ENCODE data around the gene ZNF438.
A peak's percentile ranks its signal among the peaks of the same experiment; 100 is the strongest.

The ZNF438 gene

GRCh38 chr10:30804478-30805055 lies 227.1 kb downstream of the ZNF438 start:
- no peak overlapping the region for H3K4ac ChIP-seq (ENCODE audit: low read depth in 1 of 2, low read length in 2 of 2)
- no peak overlapping the region for H4K91ac ChIP-seq (ENCODE audit: low read length)
- H3K9me3 ChIP-seq (ENCODE audit: control insufficient read depth, low read length) = no peaks in the 10 kb centered on the region
- no peak overlapping the region for H2BK5ac ChIP-seq (ENCODE audit: low read depth, low read length, poor library complexity, severe bottlenecking)
- no peak overlapping the region for H2BK12ac ChIP-seq (ENCODE audit: low read length in 2 of 2)
- no peaks in the 10 kb centered on the region for H3K4me1 ChIP-seq (ENCODE audit: control insufficient read depth, insufficient read depth, low read depth, low read length)
- H3K27ac ChIP-seq (ENCODE audit: low read length, poor library complexity, severe bottlenecking) = no peak overlapping the region
- WGBS = 88% methylated on average over 6 of the region's 7 CpGs
- no peaks in the 10 kb centered on the region for H3K36me3 ChIP-seq (ENCODE audit: control insufficient read depth in 1 of 2, insufficient read depth in 2 of 2, low read depth in 1 of 2, low read length in 2 of 2)
- no peak overlapping the region for H3K14ac ChIP-seq (ENCODE audit: low read length in 2 of 2)
- peak overlapping the region in 1 of 2 experiments; percentile 4 for H3K4me3 ChIP-seq (ENCODE audit: insufficient read depth in 1 of 2, low read depth in 1 of 2, low read length in 2 of 2)
- H2BK120ac ChIP-seq (ENCODE audit: low read depth, low read length) = no peak overlapping the region
- H2BK15ac ChIP-seq (ENCODE audit: low read depth, poor library complexity, severe bottlenecking) = no peak overlapping the region
- H2AK5ac ChIP-seq (ENCODE audit: low read length, severe bottlenecking) = no peak overlapping the region
- H3K9ac ChIP-seq (ENCODE audit: low read length) = peak overlapping the region; percentile 54
- DNase-seq = no peak
- no peaks in the 10 kb centered on the region for H3K79me1 ChIP-seq (replicated peaks; ENCODE audit: low read length, poor library complexity, severe bottlenecking)
- no peak overlapping the region for H3K4me2 ChIP-seq (ENCODE audit: low read length, poor library complexity, severe bottlenecking)
- no peak overlapping the region for H2AFZ ChIP-seq (ENCODE audit: low read depth, low read length)
- H4K8ac ChIP-seq (ENCODE audit: low read length) = no peak overlapping the region
- no peak overlapping the region for H3K18ac ChIP-seq (ENCODE audit: low read depth in 1 of 2, low read length in 2 of 2)
- no peaks in the 10 kb centered on the region for H3K27me3 ChIP-seq (ENCODE audit: control insufficient read depth in 1 of 2, insufficient read depth in 1 of 2, low read length in 2 of 2)
- no peak overlapping the region for H3K23ac ChIP-seq (ENCODE audit: low read length in 2 of 2)

GRCh38 chr10:30803892-30804322 lies 227.8 kb downstream of the ZNF438 start:
- Histone ChIP-seq H3K23ac (ENCODE audit: low read length in 2 of 2) (no peak overlapping the region), H3K4me1 (ENCODE audit: control insufficient read depth, insufficient read depth, low read depth, low read length) (no peaks in the 10 kb centered on the region), H2BK12ac (ENCODE audit: low read length in 2 of 2) (no peak overlapping the region), H3K14ac (ENCODE audit: low read length in 2 of 2) (no peak overlapping the region), H3K27me3 (ENCODE audit: control insufficient read depth in 1 of 2, insufficient read depth in 1 of 2, low read length in 2 of 2) (no peaks in the 10 kb centered on the region), H3K4ac (ENCODE audit: low read depth in 1 of 2, low read length in 2 of 2) (no peak overlapping the region), H2AFZ (ENCODE audit: low read depth, low read length) (no peak overlapping the region), H4K8ac (ENCODE audit: low read length) (no peak overlapping the region), H3K18ac (ENCODE audit: low read depth in 1 of 2, low read length in 2 of 2) (no peak overlapping the region), H3K9me3 (ENCODE audit: control insufficient read depth, low read length) (no peaks in the 10 kb centered on the region), H4K91ac (ENCODE audit: low read length) (no peak overlapping the region), H3K4me2 (ENCODE audit: low read length, poor library complexity, severe bottlenecking) (no peak overlapping the region), H2BK15ac (ENCODE audit: low read depth, poor library complexity, severe bottlenecking) (no peak overlapping the region), H2AK5ac (ENCODE audit: low read length, severe bottlenecking) (no peak overlapping the region), H3K36me3 (ENCODE audit: control insufficient read depth in 1 of 2, insufficient read depth in 2 of 2, low read depth in 1 of 2, low read length in 2 of 2) (no peaks in the 10 kb centered on the region), H3K9ac (ENCODE audit: low read length) (peak overlapping the region; percentile 54), H2BK5ac (ENCODE audit: low read depth, low read length, poor library complexity, severe bottlenecking) (no peak overlapping the region), H2BK120ac (ENCODE audit: low read depth, low read length) (no peak overlapping the region), H3K4me3 (ENCODE audit: insufficient read depth in 1 of 2, low read depth in 1 of 2, low read length in 2 of 2) (peak overlapping the region in 1 of 2 experiments; percentile 15), H3K79me1 (replicated peaks; ENCODE audit: low read length, poor library complexity, severe bottlenecking) (no peaks in the 10 kb centered on the region), H3K27ac (ENCODE audit: low read length, poor library complexity, severe bottlenecking) (no peak overlapping the region)
- no peak for DNase-seq
- 78% methylated on average over 5 of the region's 5 CpGs for WGBS

- no peak overlapping the region for H2BK5ac ChIP-seq (ENCODE audit: low read depth, low read length, poor library complexity, severe bottlenecking)
- no peaks in the 10 kb centered on the region for H3K36me3 ChIP-seq (ENCODE audit: control insufficient read depth in 1 of 2, insufficient read depth in 2 of 2, low read depth in 1 of 2, low read length in 2 of 2)
- H3K4me1 ChIP-seq (ENCODE audit: control insufficient read depth, insufficient read depth, low read depth, low read length) = no peaks in the 10 kb centered on the region
- H3K9me3 ChIP-seq (ENCODE audit: control insufficient read depth, low read length) = no peaks in the 10 kb centered on the region
- H2BK12ac ChIP-seq (ENCODE audit: low read length in 2 of 2) = no peak overlapping the region
- H3K27ac ChIP-seq (ENCODE audit: low read length, poor library complexity, severe bottlenecking) = no peak overlapping the region
- H2BK15ac ChIP-seq (ENCODE audit: low read depth, poor library complexity, severe bottlenecking) = no peak overlapping the region
- DNase-seq = no peak
- H3K4me3 ChIP-seq (ENCODE audit: insufficient read depth in 1 of 2, low read depth in 1 of 2, low read length in 2 of 2) = no peak overlapping the region
- no peak overlapping the region for H3K18ac ChIP-seq (ENCODE audit: low read depth in 1 of 2, low read length in 2 of 2)
- H4K91ac ChIP-seq (ENCODE audit: low read length) = no peak overlapping the region
- no peak overlapping the region for H2BK120ac ChIP-seq (ENCODE audit: low read depth, low read length)
- H3K9ac ChIP-seq (ENCODE audit: low read length) = no peak overlapping the region
- no peak overlapping the region for H3K4ac ChIP-seq (ENCODE audit: low read depth in 1 of 2, low read length in 2 of 2)
- H3K23ac ChIP-seq (ENCODE audit: low read length in 2 of 2) = no peak overlapping the region
- no peaks in the 10 kb centered on the region for H3K79me1 ChIP-seq (replicated peaks; ENCODE audit: low read length, poor library complexity, severe bottlenecking)
- 90% methylated on average over 3 of the region's 3 CpGs for WGBS
- H2AK5ac ChIP-seq (ENCODE audit: low read length, severe bottlenecking) = no peak overlapping the region
- H3K27me3 ChIP-seq (ENCODE audit: control insufficient read depth in 1 of 2, insufficient read depth in 1 of 2, low read length in 2 of 2) = no peaks in the 10 kb centered on the region
- H3K4me2 ChIP-seq (ENCODE audit: low read length, poor library complexity, severe bottlenecking) = no peak overlapping the region
- H4K8ac ChIP-seq (ENCODE audit: low read length) = no peak overlapping the region
- no peak overlapping the region for H2AFZ ChIP-seq (ENCODE audit: low read depth, low read length)
- no peak overlapping the region for H3K14ac ChIP-seq (ENCODE audit: low read length in 2 of 2)
Observed at GRCh38 chr10:30803058-30803457, 228.6 kb downstream of the ZNF438 start.

- Histone ChIP-seq H3K4ac (ENCODE audit: low read depth in 1 of 2, low read length in 2 of 2) (no peak overlapping the region), H3K23ac (ENCODE audit: low read length in 2 of 2) (no peak overlapping the region), H2BK15ac (ENCODE audit: low read depth, poor library complexity, severe bottlenecking) (no peak overlapping the region), H2BK5ac (ENCODE audit: low read depth, low read length, poor library complexity, severe bottlenecking) (no peak overlapping the region), H3K9ac (ENCODE audit: low read length) (no peak overlapping the region), H3K4me2 (ENCODE audit: low read length, poor library complexity, severe bottlenecking) (no peak overlapping the region), H2AK5ac (ENCODE audit: low read length, severe bottlenecking) (no peak overlapping the region), H3K9me3 (ENCODE audit: control insufficient read depth, low read length) (no peaks in the 10 kb centered on the region), H3K27me3 (ENCODE audit: control insufficient read depth in 1 of 2, insufficient read depth in 1 of 2, low read length in 2 of 2) (no peaks in the 10 kb centered on the region), H4K91ac (ENCODE audit: low read length) (no peak overlapping the region), H3K14ac (ENCODE audit: low read length in 2 of 2) (no peak overlapping the region), H3K18ac (ENCODE audit: low read depth in 1 of 2, low read length in 2 of 2) (no peak overlapping the region), H3K36me3 (ENCODE audit: control insufficient read depth in 1 of 2, insufficient read depth in 2 of 2, low read depth in 1 of 2, low read length in 2 of 2) (no peaks in the 10 kb centered on the region), H2BK12ac (ENCODE audit: low read length in 2 of 2) (no peak overlapping the region), H2BK120ac (ENCODE audit: low read depth, low read length) (no peak overlapping the region), H2AFZ (ENCODE audit: low read depth, low read length) (no peak overlapping the region), H3K79me1 (replicated peaks; ENCODE audit: low read length, poor library complexity, severe bottlenecking) (no peaks in the 10 kb centered on the region), H4K8ac (ENCODE audit: low read length) (no peak overlapping the region), H3K4me3 (ENCODE audit: insufficient read depth in 1 of 2, low read depth in 1 of 2, low read length in 2 of 2) (no peak overlapping the region), H3K4me1 (ENCODE audit: control insufficient read depth, insufficient read depth, low read depth, low read length) (no peaks in the 10 kb centered on the region), H3K27ac (ENCODE audit: low read length, poor library complexity, severe bottlenecking) (no peak overlapping the region)
- DNase-seq = no peak
- 100% methylated on average over 1 of the region's 2 CpGs for WGBS
Observed at GRCh38 chr10:30800368-30800767, 231.3 kb downstream of the ZNF438 start.

Data from mesenchymal stem cell (in vitro differentiated cells and primary cell).